ENCODE measurements around the gene MARCHF6.

MARCHF6 gene

DNA sequence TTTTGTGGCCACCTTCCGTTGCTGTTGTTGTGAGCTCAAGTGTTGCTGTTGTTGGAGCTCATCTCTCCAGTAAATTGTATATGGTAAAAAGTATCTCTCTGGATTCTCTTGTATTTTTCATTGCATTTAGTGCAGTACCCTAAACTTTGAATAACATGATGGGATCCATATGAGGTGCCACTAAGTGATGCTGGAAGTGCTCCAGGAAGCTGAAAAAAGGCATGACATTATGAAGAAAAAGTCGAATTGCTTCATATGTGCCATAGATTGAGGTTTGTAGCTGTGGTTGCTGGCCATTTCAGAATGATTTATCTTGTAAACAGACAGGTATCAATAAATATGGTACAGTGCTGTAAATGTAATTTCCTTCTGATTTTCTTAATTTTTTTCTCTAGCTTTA is 5.5 kb downstream of the MARCHF6 start:
- TF ChIP-seq, protein P1, sequence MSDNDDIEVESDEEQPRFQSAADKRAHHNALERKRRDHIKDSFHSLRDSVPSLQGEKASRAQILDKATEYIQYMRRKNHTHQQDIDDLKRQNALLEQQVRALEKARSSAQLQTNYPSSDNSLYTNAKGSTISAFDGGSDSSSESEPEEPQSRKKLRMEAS (IDR thresholded peaks at IDR 0.05; ENCODE audit: low read depth, low read length): no peak
- TF ChIP-seq MYC (IDR thresholded peaks at IDR 0.05; ENCODE audit: low read depth, low read length): no peak
- TF ChIP-seq POLR2A (IDR thresholded peaks at IDR 0.05; ENCODE audit: extremely low read depth, insufficient read length): no peak
- no peak overlapping the region for H3K4me3 ChIP-seq (ENCODE audit: low read depth, low read length)
- DNase-seq (ENCODE audit: low read depth): no peak

DNA sequence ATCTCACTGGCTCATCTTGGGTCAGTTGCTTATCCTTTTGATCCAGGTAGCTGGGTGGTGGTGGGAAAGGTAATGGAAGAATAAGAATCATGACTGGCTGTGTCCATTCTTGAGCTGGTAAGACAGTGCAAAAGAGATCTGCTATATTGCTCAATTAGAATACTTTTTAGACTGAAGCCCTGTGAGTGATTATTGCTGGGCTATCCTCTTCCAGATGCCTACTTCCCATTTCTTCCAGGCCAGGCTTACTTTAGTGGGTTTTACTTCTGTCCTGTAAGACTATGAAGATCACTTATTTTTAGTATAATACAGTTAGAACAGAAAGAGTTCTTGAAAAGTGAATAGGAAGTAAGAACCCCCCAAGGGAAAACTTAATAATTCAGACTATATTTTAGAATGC is 7.2 kb downstream of the MARCHF6 start:
- TF ChIP-seq, protein P1 (IDR thresholded peaks at IDR 0.05; ENCODE audit: low read depth, low read length): no peak
- no peak for TF ChIP-seq POLR2A (IDR thresholded peaks at IDR 0.05; ENCODE audit: extremely low read depth, insufficient read length)
- TF ChIP-seq, protein P2, sequence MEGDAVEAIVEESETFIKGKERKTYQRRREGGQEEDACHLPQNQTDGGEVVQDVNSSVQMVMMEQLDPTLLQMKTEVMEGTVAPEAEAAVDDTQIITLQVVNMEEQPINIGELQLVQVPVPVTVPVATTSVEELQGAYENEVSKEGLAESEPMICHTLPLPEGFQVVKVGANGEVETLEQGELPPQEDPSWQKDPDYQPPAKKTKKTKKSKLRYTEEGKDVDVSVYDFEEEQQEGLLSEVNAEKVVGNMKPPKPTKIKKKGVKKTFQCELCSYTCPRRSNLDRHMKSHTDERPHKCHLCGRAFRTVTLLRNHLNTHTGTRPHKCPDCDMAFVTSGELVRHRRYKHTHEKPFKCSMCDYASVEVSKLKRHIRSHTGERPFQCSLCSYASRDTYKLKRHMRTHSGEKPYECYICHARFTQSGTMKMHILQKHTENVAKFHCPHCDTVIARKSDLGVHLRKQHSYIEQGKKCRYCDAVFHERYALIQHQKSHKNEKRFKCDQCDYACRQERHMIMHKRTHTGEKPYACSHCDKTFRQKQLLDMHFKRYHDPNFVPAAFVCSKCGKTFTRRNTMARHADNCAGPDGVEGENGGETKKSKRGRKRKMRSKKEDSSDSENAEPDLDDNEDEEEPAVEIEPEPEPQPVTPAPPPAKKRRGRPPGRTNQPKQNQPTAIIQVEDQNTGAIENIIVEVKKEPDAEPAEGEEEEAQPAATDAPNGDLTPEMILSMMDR (IDR thresholded peaks at IDR 0.05; ENCODE audit: low read depth, low read length): no peak
- TF ChIP-seq MYC (IDR thresholded peaks at IDR 0.05; ENCODE audit: low read depth, low read length): no peak
- DNase-seq (ENCODE audit: low read depth): peak; percentile 50
- no peak overlapping the region for H3K4me3 ChIP-seq (ENCODE audit: low read depth, low read length)

DNA sequence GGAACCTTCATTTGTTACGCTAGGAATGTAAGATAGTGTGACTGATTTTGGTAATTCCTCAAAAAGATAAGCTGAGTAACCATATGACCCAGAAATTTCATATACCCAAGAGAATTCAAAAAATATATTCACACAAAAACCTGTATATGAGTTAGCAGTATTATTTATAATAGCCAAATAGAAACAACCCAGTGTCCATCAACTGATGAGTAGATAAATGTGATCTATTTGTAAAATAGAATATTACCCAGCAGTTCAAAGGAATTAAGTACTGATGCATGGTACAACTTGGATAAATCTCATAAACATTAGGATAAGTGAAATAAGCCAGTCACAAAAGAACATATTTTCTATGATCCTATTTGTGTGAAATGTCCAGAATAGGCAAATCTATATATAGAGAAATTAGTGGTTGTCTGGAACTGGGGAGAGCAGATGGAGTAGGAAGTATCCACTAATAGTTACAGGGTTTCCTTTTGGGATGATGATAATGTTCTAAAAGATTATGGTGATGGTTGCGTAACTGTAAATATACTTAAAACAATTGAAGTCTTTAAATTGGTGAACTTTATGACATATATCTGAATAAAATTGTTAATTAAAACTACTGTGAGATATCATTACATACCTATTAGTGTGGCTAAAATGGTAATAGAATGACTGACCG is 10.2 kb downstream of the MARCHF6 start:
- no peak overlapping the region for H3K4me3 ChIP-seq (ENCODE audit: low read depth, low read length)
- DNase-seq (ENCODE audit: low read depth): no peak
- TF ChIP-seq POLR2A (IDR thresholded peaks at IDR 0.05; ENCODE audit: extremely low read depth, insufficient read length) (no peak), MYC (IDR thresholded peaks at IDR 0.05; ENCODE audit: low read depth, low read length) (no peak)
- TF ChIP-seq, protein P1 (IDR thresholded peaks at IDR 0.05; ENCODE audit: low read depth, low read length): no peak
- TF ChIP-seq, protein P2 (IDR thresholded peaks at IDR 0.05; ENCODE audit: low read depth, low read length): no peak

DNA sequence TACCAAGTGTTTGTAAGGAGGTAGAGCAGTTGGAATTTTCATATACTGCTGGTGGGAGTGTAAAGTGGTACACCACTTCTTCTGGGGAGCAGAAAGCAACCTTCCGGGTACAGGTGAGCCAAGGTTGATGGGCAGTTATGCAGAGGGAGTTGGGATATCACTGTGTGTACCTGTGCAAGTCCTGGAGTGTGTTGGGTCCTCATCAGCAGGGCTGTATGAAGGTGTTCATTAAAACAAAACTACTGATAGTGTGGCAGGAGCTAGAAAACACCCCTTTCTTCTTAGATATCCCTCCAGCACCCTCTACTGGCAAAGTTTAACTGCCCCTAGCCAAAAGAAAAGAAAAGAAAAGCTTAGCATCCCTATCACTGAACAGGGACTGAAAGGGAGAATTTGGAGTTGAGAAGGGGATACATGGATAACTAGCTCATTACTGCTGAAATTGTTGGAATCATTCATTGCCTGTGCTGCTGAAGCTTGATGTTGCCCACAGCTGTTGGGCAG is 10.7 kb downstream of the MARCHF6 start:
- DNase-seq (ENCODE audit: low read depth): peak; percentile 50
- TF ChIP-seq, protein P2 (IDR thresholded peaks at IDR 0.05; ENCODE audit: low read depth, low read length): peak; percentile 40
- TF ChIP-seq, protein P1 (IDR thresholded peaks at IDR 0.05; ENCODE audit: low read depth, low read length): no peak
- no peak for TF ChIP-seq MYC (IDR thresholded peaks at IDR 0.05; ENCODE audit: low read depth, low read length)
- TF ChIP-seq POLR2A (IDR thresholded peaks at IDR 0.05; ENCODE audit: extremely low read depth, insufficient read length): no peak
- no peak overlapping the region for H3K4me3 ChIP-seq (ENCODE audit: low read depth, low read length)

DNA sequence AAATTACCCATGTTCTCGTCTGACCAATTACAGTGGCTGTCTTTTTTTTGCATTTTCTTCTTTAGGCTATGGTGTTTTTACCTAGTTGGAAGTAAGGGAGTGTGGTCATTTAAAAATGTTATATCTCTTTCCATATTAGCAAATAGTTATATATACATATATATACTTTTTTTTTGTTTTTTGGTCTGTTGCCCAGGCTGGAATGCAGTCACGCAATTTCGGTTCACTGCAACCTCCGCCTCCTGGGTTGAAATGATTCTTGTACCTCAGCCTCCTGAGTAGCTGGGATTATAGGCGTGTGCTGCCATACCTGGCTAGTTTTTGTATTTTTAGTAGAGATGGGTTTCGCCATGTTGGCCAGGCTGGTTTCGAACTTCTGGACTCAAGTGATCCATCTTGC is 12.3 kb downstream of the MARCHF6 start:
- no peak overlapping the region for H3K4me3 ChIP-seq (ENCODE audit: low read depth, low read length)
- TF ChIP-seq, protein P1 (IDR thresholded peaks at IDR 0.05; ENCODE audit: low read depth, low read length): no peak
- no peak for TF ChIP-seq MYC (IDR thresholded peaks at IDR 0.05; ENCODE audit: low read depth, low read length)
- TF ChIP-seq POLR2A (IDR thresholded peaks at IDR 0.05; ENCODE audit: extremely low read depth, insufficient read length): no peak
- TF ChIP-seq, protein P2 (IDR thresholded peaks at IDR 0.05; ENCODE audit: low read depth, low read length): no peak
- DNase-seq (ENCODE audit: low read depth): no peak

All from NB4 (cell line).